Naive thymus-derived CD4-positive, alpha-beta T cell (primary cell): ENCODE data around the gene LYPD8. TPM values are rescaled to one million over a fixed set of nuclear protein-coding genes. Genes with fewer than 3 reads are reported as not detected.
A peak's percentile ranks its signal among the peaks of the same experiment; 100 is the strongest.
"Not testable (repeated sequence)": the region's sequence is repeated elsewhere in the genome, so short reads cannot be mapped to it uniquely, and the experiment has no call there.

Experiments
- ATAC-seq: fragments of 150-1000 bp; cut with Tn5 transposase; 2 replicates; pipeline ENCODE4 v1.10.0; 2021; ENCODE audit warnings: mild to moderate bottlenecking, moderate library complexity
- CTCF ChIA-PET: fragments of 350-600 bp; sonication (Branson Sonifier 250); formaldehyde crosslinking; loops from one replicate; lab custom pipeline; 2021; ENCODE audit warnings: antibody characterized with exemption; lab: Charles Lee
- POLR2A ChIA-PET: fragments of 350-600 bp; sonication (Branson Sonifier 250); formaldehyde crosslinking; loops from one replicate; lab custom pipeline; 2021; ENCODE audit warnings: antibody characterized with exemption, inconsistent platforms; lab: Charles Lee
- DNase-seq, 9 donors: peaks; one replicate each; pipeline versions ENCODE4 v3.0.0 to v3.0.0-alpha.2; 2020 to 2022; ENCODE audit warnings: mixed read lengths in 1 of 9
- H3K27ac ChIP-seq: one replicate; pipeline ENCODE4 v1.7.0; 2013; ENCODE audit warnings: mild to moderate bottlenecking, low read depth, low read length, moderate library complexity
- H3K27me3 ChIP-seq, 2 donors: one replicate each; pipeline ENCODE4 v1.7.0; 2013; ENCODE audit warnings: low read length in 2 of 2, mild to moderate bottlenecking in 2 of 2, moderate library complexity in 2 of 2; ENCODE audit not compliant: control insufficient read depth in 2 of 2, insufficient read depth in 2 of 2
- H3K36me3 ChIP-seq, 3 experiments: 1 replicate in 2 of 3; 2 replicates in 1 of 3; pipeline ENCODE4 v1.7.0; 2013; ENCODE audit warnings: low read length in 3 of 3, mild to moderate bottlenecking in 3 of 3, moderate library complexity in 1 of 3; ENCODE audit not compliant: insufficient read depth in 3 of 3, control insufficient read depth in 2 of 3
- H3K4me1 ChIP-seq, 2 donors: one replicate each; pipeline ENCODE4 v1.7.0; 2013; ENCODE audit warnings: low read length in 2 of 2, mild to moderate bottlenecking in 2 of 2, moderate library complexity in 1 of 2; ENCODE audit not compliant: control insufficient read depth in 2 of 2, insufficient read depth in 2 of 2
- H3K4me3 ChIP-seq: 2 replicates; pipeline ENCODE4 v1.7.0; 2013; ENCODE audit warnings: mild to moderate bottlenecking, low read length
- H3K9me3 ChIP-seq, 3 experiments: 1 replicate in 2 of 3; 2 replicates in 1 of 3; pipeline ENCODE4 v1.7.0; 2013; ENCODE audit warnings: low read length in 3 of 3; ENCODE audit not compliant: control insufficient read depth in 2 of 3
- H3K27ac Mint-ChIP-seq, 9 donors: one replicate each; pipeline ENCODE4 v1.8.0; 2020 to 2022; ENCODE audit warnings: mixed read lengths in 9 of 9, mild to moderate bottlenecking in 8 of 9, moderate library complexity in 5 of 9, inconsistent platforms in 2 of 9
- H3K27me3 Mint-ChIP-seq, 5 donors: one replicate each; pipeline ENCODE4 v1.8.0; 2021 to 2022; ENCODE audit warnings: mixed read lengths in 5 of 5, mild to moderate bottlenecking in 1 of 5
- H3K36me3 Mint-ChIP-seq, 5 donors: one replicate each; pipeline ENCODE4 v1.8.0; 2020 to 2022; ENCODE audit warnings: mixed read lengths in 5 of 5, mild to moderate bottlenecking in 3 of 5, inconsistent platforms in 1 of 5
- H3K4me1 Mint-ChIP-seq, 7 donors: one replicate each; pipeline ENCODE4 v1.8.0; 2020 to 2022; ENCODE audit warnings: mixed read lengths in 7 of 7, mild to moderate bottlenecking in 3 of 7, inconsistent platforms in 1 of 7
- H3K4me3 Mint-ChIP-seq, 10 donors: one replicate each; pipeline ENCODE4 v1.8.0; 2020 to 2022; ENCODE audit warnings: mild to moderate bottlenecking in 10 of 10, mixed read lengths in 10 of 10, moderate library complexity in 6 of 10, inconsistent platforms in 2 of 10
- H3K9me3 Mint-ChIP-seq, 11 donors: one replicate each; pipeline ENCODE4 v1.8.0; 2020 to 2022; ENCODE audit warnings: mixed read lengths in 11 of 11, mild to moderate bottlenecking in 4 of 11, inconsistent platforms in 1 of 11, moderate library complexity in 1 of 11
- intact Hi-C, 2 donors: fragments of 100-400 bp; cut with micrococcal nuclease; formaldehyde crosslinking; loops; one replicate each; pipeline ENCODE4 v1.15.1; 2023
- polyA plus RNA-seq, 2 donors: library from polyadenylated mRNA; unstranded; fragments of 300-500 nt; fragmentation: Illumina TruSeq; gene quantifications; one replicate each; pipeline ENCODE4 v1.2.3, GENCODE V29; 2021
- total RNA-seq, 6 experiments: library from RNA in 5 of 6; stranded (reverse) in 5 of 6; gene quantifications; 1 replicate in 5 of 6; 2 replicates in 1 of 6; pipeline ENCODE4 v1.2.3 and lab custom pipeline; 2021 to 2026

The LYPD8 gene, protein sequence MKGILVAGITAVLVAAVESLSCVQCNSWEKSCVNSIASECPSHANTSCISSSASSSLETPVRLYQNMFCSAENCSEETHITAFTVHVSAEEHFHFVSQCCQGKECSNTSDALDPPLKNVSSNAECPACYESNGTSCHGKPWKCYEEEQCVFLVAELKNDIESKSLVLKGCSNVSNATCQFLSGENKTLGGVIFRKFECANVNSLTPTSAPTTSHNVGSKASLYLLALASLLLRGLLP
- not detected for total RNA-seq
- not detected for polyA plus RNA-seq
- not detected for total RNA-seq (lab: John Stamatoyannopoulos, UW)

GRCh38 chr1:248755517-248755916 is at the start of gene LYPD8:
LYPD8 (minus strand) TSS chr1:248755759; CDS start chr1:248751081, 4,678 bp downstream.
- H3K4me3 Mint-ChIP-seq, result no peak within 1 kb of the TSS
- peaks cover 0 to 17% (median 5%) of the 10 kb centered on the region in 7 donors for H3K4me1 Mint-ChIP-seq
- intact Hi-C loops, result no loop called here
- H3K36me3 Mint-ChIP-seq, result peaks cover 0 to under 1% (median 0%) of the 10 kb centered on the region in 5 donors
- H3K9me3 ChIP-seq, result no peaks in the 10 kb centered on the region
- CTCF ChIA-PET, result no interaction called here
- H3K9me3 Mint-ChIP-seq, result peaks cover 0 to 4% (median under 1%) of the 10 kb centered on the region in 11 donors
- H3K4me3 ChIP-seq, result no peak within 1 kb of the TSS
- H3K36me3 ChIP-seq, result no peaks in the 10 kb centered on the region
- no peak for DNase-seq
- H3K27ac ChIP-seq, result no peak within 1 kb of the TSS
- peaks cover 0 to 6% (median 4%) of the 10 kb centered on the region in 5 donors for H3K27me3 Mint-ChIP-seq
- H3K27me3 ChIP-seq, result no peaks in the 10 kb centered on the region
- H3K27ac Mint-ChIP-seq, result no peak within 1 kb of the TSS
- H3K4me1 ChIP-seq, result no peaks in the 10 kb centered on the region
- POLR2A ChIA-PET, result no interaction called here
- no peak for ATAC-seq

- H3K4me1 ChIP-seq, result no peaks in the 10 kb centered on the region
- H3K4me1 Mint-ChIP-seq, result peaks cover 7 to 23% (median 16%) of the 10 kb centered on the region in 7 donors
- peak overlapping the region in 4 of 9 donors; percentile 13 to 72 (median 38) for H3K27ac Mint-ChIP-seq
- H3K9me3 ChIP-seq, result no peaks in the 10 kb centered on the region
- no peak overlapping the region for H3K4me3 ChIP-seq
- peak overlapping the region in 1 of 10 donors; percentile 13 for H3K4me3 Mint-ChIP-seq
- H3K36me3 ChIP-seq, result no peaks in the 10 kb centered on the region
- H3K27ac ChIP-seq, result no peak overlapping the region
- H3K9me3 Mint-ChIP-seq, result peaks cover 0 to 1% (median 0%) of the 10 kb centered on the region in 11 donors
- intact Hi-C loops, result loop anchor here in 1 of 2 donors (5.0 kb wide), 1 partner anchor 1123 kb away; no protein-coding TSS in a partner anchor
- DNase-seq (no peak), ATAC-seq (peak; percentile 87)
- H3K27me3 ChIP-seq, result no peaks in the 10 kb centered on the region
- ChIA-PET CTCF (interaction anchor here (1.0 to 2.2 kb wide), 5 partner anchors 10 to 400 kb away, joined by 3 to 11 read pairs (median 3); no protein-coding TSS in a partner anchor), POLR2A (interaction anchor here (1.3 kb wide), 1 partner anchor 8 kb away, joined by 4 read pairs; no protein-coding TSS in a partner anchor)
- H3K36me3 Mint-ChIP-seq, result peaks cover 0 to 5% (median 0%) of the 10 kb centered on the region in 5 donors
- H3K27me3 Mint-ChIP-seq, result peaks cover 6 to 20% (median 18%) of the 10 kb centered on the region in 5 donors
Observed at GRCh38 chr1:248804771-248805681, 49.5 kb upstream of the LYPD8 start.

DNA sequence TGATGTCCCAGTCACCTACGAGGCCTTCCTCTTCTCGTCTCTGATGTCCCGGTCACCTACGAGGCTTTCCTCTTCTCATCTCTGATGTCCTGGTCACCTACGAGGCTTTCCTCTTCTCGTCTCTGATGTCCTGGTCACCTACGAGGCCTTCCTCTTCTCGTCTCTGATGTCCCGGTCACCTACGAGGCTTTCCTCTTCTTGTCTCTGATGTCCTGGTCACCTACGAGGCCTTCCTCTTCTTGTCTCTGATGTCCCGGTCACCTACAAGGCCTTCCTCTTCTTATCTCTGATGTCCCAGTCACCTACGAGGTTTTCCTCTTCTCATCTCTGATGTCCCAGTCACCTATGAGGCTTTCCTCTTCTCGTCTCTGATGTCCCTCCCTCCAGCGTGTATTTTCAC is 47.9 kb upstream of the LYPD8 start:
- H3K9me3 ChIP-seq, H3K36me3 Mint-ChIP-seq, intact Hi-C loops, H3K4me3 Mint-ChIP-seq, H3K9me3 Mint-ChIP-seq, H3K4me1 ChIP-seq, H3K27ac ChIP-seq, H3K4me3 ChIP-seq, DNase-seq, H3K36me3 ChIP-seq, H3K27me3 ChIP-seq, ATAC-seq: not testable (repeated sequence)
- ChIA-PET CTCF (interaction anchor here (1.4 kb wide), 1 partner anchor 182 kb away, joined by 7 read pairs; no protein-coding TSS in a partner anchor), POLR2A (interaction anchor here (1.3 kb wide), 1 partner anchor 10 kb away, joined by 4 read pairs; no protein-coding TSS in a partner anchor)
- peak overlapping the region in 1 of 9 donors; percentile 1 for H3K27ac Mint-ChIP-seq
- peaks cover 7 to 23% (median 16%) of the 10 kb centered on the region in 7 donors for H3K4me1 Mint-ChIP-seq
- peaks cover 6 to 26% (median 18%) of the 10 kb centered on the region in 5 donors for H3K27me3 Mint-ChIP-seq

- no peak overlapping the region for H3K27ac Mint-ChIP-seq
- H3K36me3 Mint-ChIP-seq, result peaks cover 0 to 5% (median 0%) of the 10 kb centered on the region in 5 donors
Observed at GRCh38 chr1:248802454-248802853, 46.9 kb upstream of the LYPD8 start.

DNA sequence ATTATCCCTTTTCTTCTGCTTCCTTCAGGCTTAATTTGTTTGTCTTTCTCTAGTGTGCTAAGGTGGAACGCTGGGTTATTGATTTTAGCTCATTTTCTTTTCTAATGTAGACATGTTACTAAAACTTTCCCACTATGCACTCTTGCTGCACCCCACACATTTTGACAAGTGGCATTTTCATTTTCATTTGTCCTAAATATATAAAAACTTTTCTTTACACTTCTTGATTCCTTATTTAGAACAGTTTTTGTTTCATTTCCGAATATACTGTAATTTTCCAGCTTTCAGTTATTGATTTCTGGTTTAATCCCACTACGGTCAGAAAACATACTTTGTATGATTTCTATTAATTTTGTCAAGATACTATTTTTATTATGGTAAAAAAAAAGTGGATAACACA is 44.9 kb upstream of the LYPD8 start:
- H3K4me1 Mint-ChIP-seq, result peaks cover 4 to 12% (median 11%) of the 10 kb centered on the region in 7 donors
- H3K27ac Mint-ChIP-seq, result no peak overlapping the region
- H3K36me3 Mint-ChIP-seq, result peaks cover 0 to 8% (median 0%) of the 10 kb centered on the region in 5 donors
- intact Hi-C loops, result no loop called here
- no peak overlapping the region for H3K4me3 Mint-ChIP-seq
- no peaks in the 10 kb centered on the region for H3K9me3 ChIP-seq
- H3K27me3 Mint-ChIP-seq, result peaks cover 11 to 42% (median 27%) of the 10 kb centered on the region in 5 donors
- ATAC-seq (no peak), DNase-seq (no peak)
- no peaks in the 10 kb centered on the region for H3K36me3 ChIP-seq
- H3K4me1 ChIP-seq, result no peaks in the 10 kb centered on the region
- no peak overlapping the region for H3K4me3 ChIP-seq
- ChIA-PET CTCF (no interaction called here), POLR2A (no interaction called here)
- H3K9me3 Mint-ChIP-seq, result peaks cover 0 to 16% (median 6%) of the 10 kb centered on the region in 11 donors
- H3K27me3 ChIP-seq, result peaks cover 0 to 5% of the 10 kb centered on the region in 2 donors
- no peak overlapping the region for H3K27ac ChIP-seq

More at GRCh38 chr1:248802454-248802853, 46.9 kb upstream of the LYPD8 start:
- Histone ChIP-seq H3K27me3 (peaks cover 0 to 5% of the 10 kb centered on the region in 2 donors), H3K4me3 (no peak overlapping the region), H3K4me1 (no peaks in the 10 kb centered on the region), H3K36me3 (no peaks in the 10 kb centered on the region), H3K9me3 (no peaks in the 10 kb centered on the region), H3K27ac (no peak overlapping the region)
- Mint-ChIP-seq H3K9me3 (peaks cover 0 to 3% (median 0%) of the 10 kb centered on the region in 11 donors), H3K4me3 (no peak overlapping the region), H3K27me3 (peaks cover 11 to 36% (median 21%) of the 10 kb centered on the region in 5 donors), H3K4me1 (peaks cover 7 to 23% (median 16%) of the 10 kb centered on the region in 7 donors)
- intact Hi-C loops, result no loop called here
- CTCF ChIA-PET, result no interaction called here
- POLR2A ChIA-PET, result no interaction called here
- ATAC-seq (no peak), DNase-seq (no peak)

- peaks cover 11 to 40% (median 29%) of the 10 kb centered on the region in 5 donors for H3K27me3 Mint-ChIP-seq
- H3K27ac Mint-ChIP-seq, result no peak overlapping the region
- Histone ChIP-seq H3K9me3 (peaks cover 0 to 4% (median 0%) of the 10 kb centered on the region in 3 experiments), H3K4me1 (no peaks in the 10 kb centered on the region), H3K27ac (no peak overlapping the region), H3K4me3 (no peak overlapping the region), H3K36me3 (no peaks in the 10 kb centered on the region), H3K27me3 (peaks cover 0 to 5% of the 10 kb centered on the region in 2 donors)
- ChIA-PET CTCF (interaction anchor here (2.0 kb wide), 1 partner anchor 395 kb away, joined by 7 read pairs; no protein-coding TSS in a partner anchor), POLR2A (no interaction called here)
- DNase-seq (no peak), ATAC-seq (peak; percentile 36)
- no peak overlapping the region for H3K4me3 Mint-ChIP-seq
- peaks cover 0 to 1% (median 0%) of the 10 kb centered on the region in 7 donors for H3K4me1 Mint-ChIP-seq
- peaks cover 0 to 32% (median 12%) of the 10 kb centered on the region in 11 donors for H3K9me3 Mint-ChIP-seq
- H3K36me3 Mint-ChIP-seq, result peaks cover 0 to 13% (median 4%) of the 10 kb centered on the region in 5 donors
- intact Hi-C loops, result no loop called here
Observed at GRCh38 chr1:248798791-248799190, 43.2 kb upstream of the LYPD8 start.
